AG04450 (cell line): ENCODE results near the gene SLIT3. TPM values are rescaled to one million over a fixed set of nuclear protein-coding genes. Genes with fewer than 3 reads are reported as not detected.

Experiments used
- CTCF ChIA-PET: fragments of 300-600, 350-600 bp; formaldehyde crosslinking; extraction: SDS; loops from one replicate; lab custom pipeline; 2022; ENCODE audit warnings: antibody characterized with exemption, inconsistent platforms; lab: Charles Lee
- POLR2A ChIA-PET: fragments of 350-600 bp; formaldehyde crosslinking; extraction: SDS; loops from one replicate; lab custom pipeline; 2021; ENCODE audit warnings: antibody characterized with exemption, inconsistent platforms; lab: Yijun Ruan, JAX
- DNase-seq: peaks from one replicate; pipeline ENCODE4 v3.0.0-alpha.2; 2011; ENCODE audit warnings: low read depth, low spot score
- H3K27ac ChIP-seq: one replicate; pipeline ENCODE4 v1.5.1; 2012; ENCODE audit warnings: low read depth, low read length, control low read depth
- H3K27me3 ChIP-seq: one replicate; pipeline ENCODE4 v1.6.0; 2012; ENCODE audit warnings: low read length; ENCODE audit not compliant: control insufficient read depth, insufficient read depth
- H3K4me3 ChIP-seq: 2 replicates; pipeline ENCODE4 v1.5.1; 2011; ENCODE audit warnings: mild to moderate bottlenecking, low read depth, low read length, control low read depth
- H3K9me3 ChIP-seq: 2 replicates; pipeline ENCODE4 v1.5.1; 2012; ENCODE audit warnings: low read length; ENCODE audit not compliant: control insufficient read depth, insufficient read depth
- CTCF ChIP-seq: IDR thresholded peaks from 2 replicates; pipeline ENCODE4 v1.5.1; 2011; ENCODE audit warnings: low read depth, low read length, control low read depth, inconsistent platforms
- polyA plus RNA-seq: library from polyadenylated mRNA; depleted of rRNA; stranded (reverse); fragments of >200 nt; gene quantifications from 2 replicates; pipeline ENCODE4 v1.2.3, GENCODE V29; 2011

Gene SLIT3
- polyA plus RNA-seq, 1 experiment, result 0.26 TPM

- no peak overlapping the region for H3K27ac ChIP-seq
- no peak for TF ChIP-seq CTCF
- POLR2A ChIA-PET, result no interaction called here
- no peak overlapping the region for H3K4me3 ChIP-seq
- no peaks in the 10 kb centered on the region for H3K27me3 ChIP-seq
- CTCF ChIA-PET, result interaction anchor here (1.0 kb wide), 1 partner anchor 10 kb away, joined by 6 read pairs; no protein-coding TSS in a partner anchor
- DNase-seq, result no peak
- no peaks in the 10 kb centered on the region for H3K9me3 ChIP-seq
Observed at GRCh38 chr5:168925160-168925559, 375.8 kb downstream of the SLIT3 start.

GRCh38 chr5:168921147-168921866 lies 379.6 kb downstream of the SLIT3 start:
- no peak for DNase-seq
- TF ChIP-seq CTCF, result no peak
- Histone ChIP-seq H3K27ac (no peak overlapping the region), H3K4me3 (no peak overlapping the region), H3K27me3 (no peaks in the 10 kb centered on the region), H3K9me3 (no peaks in the 10 kb centered on the region)
- POLR2A ChIA-PET, result no interaction called here
- CTCF ChIA-PET, result interaction anchor here (1.2 kb wide), 1 partner anchor 8 kb away, joined by 3 read pairs; no protein-coding TSS in a partner anchor

- no peak for DNase-seq
- Histone ChIP-seq H3K27me3 (no peaks in the 10 kb centered on the region), H3K9me3 (no peaks in the 10 kb centered on the region), H3K4me3 (no peak overlapping the region), H3K27ac (no peak overlapping the region)
- no peak for TF ChIP-seq CTCF
- CTCF ChIA-PET, result interaction anchor here (1.2 kb wide), 1 partner anchor 9 kb away, joined by 3 read pairs; no protein-coding TSS in a partner anchor
- POLR2A ChIA-PET, result no interaction called here
Observed at GRCh38 chr5:168920019-168920810, 380.7 kb downstream of the SLIT3 start.

- POLR2A ChIA-PET, result no interaction called here
- Histone ChIP-seq H3K4me3 (no peak overlapping the region), H3K9me3 (no peaks in the 10 kb centered on the region), H3K27me3 (no peaks in the 10 kb centered on the region), H3K27ac (no peak overlapping the region)
- no peak for DNase-seq
- no peak for TF ChIP-seq CTCF
- CTCF ChIA-PET, result no interaction called here
Observed at GRCh38 chr5:168917947-168918600, 382.9 kb downstream of the SLIT3 start.

GRCh38 chr5:168916852-168917251 lies 384.1 kb downstream of the SLIT3 start:
- no peak for TF ChIP-seq CTCF
- ChIA-PET CTCF (no interaction called here), POLR2A (no interaction called here)
- Histone ChIP-seq H3K27ac (no peak overlapping the region), H3K9me3 (no peaks in the 10 kb centered on the region), H3K4me3 (no peak overlapping the region), H3K27me3 (no peaks in the 10 kb centered on the region)
- no peak for DNase-seq
